Testis (tissue), 2 donors: Measurements from ENCODE around the gene PRELP.

Source experiments
- CTCF ChIP-seq, 3 experiments: fragments of 450-650 bp in 2 of 3; fragments of 200-600 bp in 1 of 3; sonication (generic) in 1 of 3; IDR thresholded peaks; one replicate each; pipeline ENCODE4 v1.5.1; 2016 to 2019; ENCODE audit warnings: antibody characterized with exemption in 3 of 3, mild to moderate bottlenecking in 2 of 3, moderate library complexity in 1 of 3
- POLR2A ChIP-seq: fragments of 450-650 bp; IDR thresholded peaks from one replicate; pipeline ENCODE4 v1.6.1; 2017; ENCODE audit warnings: antibody characterized with exemption, mild to moderate bottlenecking, moderate library complexity

GRCh38 chr1:203488539-203488938 is 12.9 kb downstream of the PRELP start:
- TF ChIP-seq CTCF (IDR thresholded peaks at IDR 0.05) = no peak
- TF ChIP-seq POLR2A = no peak
